Heart right ventricle (tissue), 16 donors: ENCODE data around the gene GNAL. TPM values are rescaled to one million over a fixed set of nuclear protein-coding genes. Genes with fewer than 3 reads are reported as not detected.
A peak's percentile ranks its signal among the peaks of the same experiment; 100 is the strongest.

Experiments used
- ATAC-seq, 8 donors: fragments of 200-7000 bp; cut with Tn5 transposase; one replicate each; pipeline ENCODE4 v1.9.1; 2020; ENCODE audit warnings: mild to moderate bottlenecking in 8 of 8, moderate library complexity in 8 of 8, moderate number of reproducible peaks in 1 of 8
- DNase-seq, 2 donors: peaks; one replicate each; pipeline ENCODE4 v3.0.0-alpha.2; 2020
- H3K27ac ChIP-seq, 10 donors: fragments of 200-600 bp; sonication (generic) in 2 of 10; one replicate each; pipeline versions ENCODE4 v1.5.0 to v1.8.0; 2020 to 2022; ENCODE audit warnings: mild to moderate bottlenecking in 3 of 10
- H3K27me3 ChIP-seq, 7 donors: fragments of 200-600 bp; one replicate each; pipeline ENCODE4 v1.8.0; 2021 to 2022; ENCODE audit warnings: mild to moderate bottlenecking in 2 of 7
- H3K36me3 ChIP-seq, 9 donors: fragments of 200-600 bp; sonication (generic) in 1 of 9; one replicate each; pipeline versions ENCODE4 v1.5.0 to v1.8.0; 2020 to 2022; ENCODE audit warnings: mild to moderate bottlenecking in 2 of 9
- H3K4me1 ChIP-seq, 9 donors: fragments of 200-600 bp; sonication (generic) in 1 of 9; one replicate each; pipeline versions ENCODE4 v1.5.0 to v1.8.0; 2020 to 2022; ENCODE audit warnings: mild to moderate bottlenecking in 4 of 9
- H3K4me3 ChIP-seq, 10 donors: fragments of 200-600 bp; sonication (generic) in 2 of 10; one replicate each; pipeline versions ENCODE4 v1.5.0 to v1.8.0; 2020 to 2022; ENCODE audit warnings: mild to moderate bottlenecking in 7 of 10, moderate library complexity in 2 of 10
- H3K9me3 ChIP-seq, 11 donors: fragments of 200-600 bp in 10 of 11; sonication (generic) in 2 of 11; one replicate each; pipeline versions ENCODE4 v1.5.0 to v1.8.0; 2013 to 2022; ENCODE audit warnings: mild to moderate bottlenecking in 2 of 11, control low read depth in 1 of 11, moderate library complexity in 1 of 11
- WGBS, 2 donors: extraction: QIAGEN DNeasy Blood & Tissue Kit; methylation state at CpG; one replicate each; pipeline ENCODE4 v1.1.7; 2013; ENCODE audit warnings: inconsistent platforms in 1 of 2; 5-methylcytosine and 5-hydroxymethylcytosine counted together
- intact Hi-C, 10 donors: fragments of 100-400 bp; cut with DNase I; formaldehyde crosslinking; loops; one replicate each; pipeline versions ENCODE4 v1.11.1 to v1.14.2; 2022
- polyA plus RNA-seq, 2 donors: library from polyadenylated mRNA; stranded (reverse); fragments of 200-250 nt; gene quantifications; one replicate each; pipeline ENCODE4 v1.2.3, GENCODE V29; 2013
- total RNA-seq, 10 donors: library from RNA; stranded (reverse); fragmentation: NEBNext Ultra II Directional in 3 of 10; extraction: Animal tissue kit (Norgen Biotek cat#: 25700) in 3 of 10; gene quantifications; one replicate each; pipeline versions ENCODE4 v1.2.1 to v1.2.4, GENCODE V29; 2021 to 2023
- TF ChIP-seq, protein P1 (sequence below), 9 donors: fragments of 200-600 bp; sonication (generic) in 2 of 9; IDR thresholded peaks; one replicate each; pipeline versions ENCODE4 v1.5.0 to v1.8.0; 2021 to 2022; ENCODE audit warnings: antibody characterized with exemption in 9 of 9, mild to moderate bottlenecking in 5 of 9, moderate library complexity in 1 of 9
- donor health status: Arrhythmogenic right ventricular cardiomyopathy.
- donor health status: ischemic (EF 13 %, LVEDD 7.1; RV severe dilation, severe dysfunction).
- donor health status: healthy with polysubstance abuse.
- donor health status: DM: no; HTN: yes; CAD: no.
- donor health status: DM: no; HTN: no; CAD: no.
- donor health status: ischemic (EF 25% LVEDD 6.9; RV normal size, moderate dysfunction).
- donor health status: ischemic (EF 25% LVEDD 5.7; RV mildly dilated, moderate dysfunction).
- donor health status: healthy.
- donor health status: DM: yes; HTN: yes; CAD: no.
- donor health status: Ischemic cardiomyopathy.
- donor health status: ischemic (EF 35%, LVEDD 5.7; RV mildly dilated, moderate dysfunction).
- donor health status: nonischemic (EF 11% LVEDD 7.7; RV severe dilation, severe dysfunction).
- donor health status: DM: yes; HTN: yes; CAD: no.
- donor health status: PGD.
- donor health status: ischemic (EF 29% LVEDD 5.4; RV normal size, mild dysfunction).
- donor health status: nonischemic (EF 23%, LVEDD 6.1; RV moderate dilation, normal function).

GNAL gene
- total and polyA plus RNA-seq, 12 donors: 0.42 to 6.9 (median 1.6) TPM

- Histone ChIP-seq H3K27me3 (peaks cover 0 to 34% (median 26%) of the 10 kb centered on the region in 7 donors), H3K4me3 (no peak overlapping the region), H3K27ac (no peak overlapping the region), H3K36me3 (no peaks in the 10 kb centered on the region), H3K9me3 (no peaks in the 10 kb centered on the region), H3K4me1 (peaks cover 0 to 6% (median under 1%) of the 10 kb centered on the region in 9 donors)
- DNase-seq (no peak), ATAC-seq (no peak)
- 78 to 84% methylated on average over 5 of the region's 5 CpGs for WGBS, 2 donors
- TF ChIP-seq, protein P1, sequence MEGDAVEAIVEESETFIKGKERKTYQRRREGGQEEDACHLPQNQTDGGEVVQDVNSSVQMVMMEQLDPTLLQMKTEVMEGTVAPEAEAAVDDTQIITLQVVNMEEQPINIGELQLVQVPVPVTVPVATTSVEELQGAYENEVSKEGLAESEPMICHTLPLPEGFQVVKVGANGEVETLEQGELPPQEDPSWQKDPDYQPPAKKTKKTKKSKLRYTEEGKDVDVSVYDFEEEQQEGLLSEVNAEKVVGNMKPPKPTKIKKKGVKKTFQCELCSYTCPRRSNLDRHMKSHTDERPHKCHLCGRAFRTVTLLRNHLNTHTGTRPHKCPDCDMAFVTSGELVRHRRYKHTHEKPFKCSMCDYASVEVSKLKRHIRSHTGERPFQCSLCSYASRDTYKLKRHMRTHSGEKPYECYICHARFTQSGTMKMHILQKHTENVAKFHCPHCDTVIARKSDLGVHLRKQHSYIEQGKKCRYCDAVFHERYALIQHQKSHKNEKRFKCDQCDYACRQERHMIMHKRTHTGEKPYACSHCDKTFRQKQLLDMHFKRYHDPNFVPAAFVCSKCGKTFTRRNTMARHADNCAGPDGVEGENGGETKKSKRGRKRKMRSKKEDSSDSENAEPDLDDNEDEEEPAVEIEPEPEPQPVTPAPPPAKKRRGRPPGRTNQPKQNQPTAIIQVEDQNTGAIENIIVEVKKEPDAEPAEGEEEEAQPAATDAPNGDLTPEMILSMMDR (IDR thresholded peaks at IDR 0.05): no peak
- intact Hi-C loops: no loop called here
Observed at GRCh38 chr18:11757084-11757590, 68.1 kb downstream of the GNAL start.

DNA sequence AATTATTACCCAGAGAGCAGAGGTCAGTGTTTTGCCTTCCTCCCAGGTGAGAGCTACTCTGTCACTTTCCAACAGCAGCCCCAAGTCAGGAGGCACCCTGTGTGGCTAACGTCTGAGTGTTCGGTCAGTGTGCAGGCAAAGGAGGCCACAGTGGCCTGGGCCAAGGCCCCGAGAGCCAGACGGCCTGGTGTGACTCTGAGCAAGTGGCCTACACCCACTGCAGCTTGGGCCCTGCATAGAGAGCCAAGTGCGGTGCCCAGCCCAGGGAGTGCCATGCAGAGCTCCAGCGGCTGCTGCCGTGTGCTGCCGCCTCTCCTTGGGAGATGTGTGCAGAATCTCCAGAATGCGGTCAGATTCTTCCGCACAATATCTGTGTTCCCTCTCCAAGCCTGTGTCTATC, 70.4 kb downstream of the GNAL start:
- Histone ChIP-seq H3K27me3 (peaks cover 0 to 10% (median 4%) of the 10 kb centered on the region in 7 donors), H3K27ac (no peak overlapping the region), H3K4me3 (no peak overlapping the region), H3K9me3 (no peaks in the 10 kb centered on the region), H3K4me1 (no peaks in the 10 kb centered on the region), H3K36me3 (no peaks in the 10 kb centered on the region)
- intact Hi-C loops: no loop called here
- DNase-seq: no peak
- ATAC-seq: no peak
- 92 to 93% methylated on average over 10 of the region's 10 CpGs for WGBS, 2 donors
- TF ChIP-seq, protein P1 (IDR thresholded peaks at IDR 0.05): no peak

DNA sequence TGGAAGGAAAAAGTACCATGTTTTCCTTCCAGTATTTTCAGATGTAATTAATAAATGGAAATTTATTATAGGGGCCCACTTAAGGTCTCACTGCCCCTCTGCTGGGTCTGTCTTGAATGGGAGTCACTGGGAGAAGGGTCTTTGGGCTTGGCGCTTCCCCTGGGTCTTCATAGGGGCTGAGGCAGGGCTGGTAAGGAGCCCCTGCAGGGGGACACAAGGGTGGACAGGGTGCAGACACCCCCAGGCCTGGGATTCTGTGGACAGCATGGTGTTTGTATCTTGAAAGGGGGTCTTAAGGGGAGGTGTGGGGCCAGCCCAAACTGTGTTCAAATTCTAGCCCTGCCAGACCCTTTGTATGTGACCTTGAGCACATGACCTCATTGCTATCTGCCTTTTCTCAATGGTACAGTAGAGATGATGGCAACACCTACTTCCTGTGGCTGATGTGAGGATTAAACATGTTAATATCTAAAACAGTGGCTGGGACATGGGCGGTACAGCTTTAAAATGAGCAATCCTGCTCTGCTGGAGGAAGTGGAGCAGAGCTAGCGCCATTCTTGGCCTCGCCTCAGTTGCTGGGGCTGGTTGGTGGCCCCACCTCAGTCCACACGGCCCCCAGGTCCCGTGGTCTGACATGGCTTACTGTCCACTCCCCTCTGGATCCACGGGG, 71.6 kb downstream of the GNAL start:
- no peak for DNase-seq
- intact Hi-C loops: no loop called here
- peak in 2 of 8 donors; percentile 11 to 29 for ATAC-seq
- no peaks in the 10 kb centered on the region for H3K9me3 ChIP-seq
- no peaks in the 10 kb centered on the region for H3K36me3 ChIP-seq
- TF ChIP-seq, protein P1 (IDR thresholded peaks at IDR 0.05): no peak
- H3K27me3 ChIP-seq: peaks cover 0 to 2% (median 0%) of the 10 kb centered on the region in 7 donors
- 58 to 61% methylated on average over 7 of the region's 7 CpGs for WGBS, 2 donors
- H3K27ac ChIP-seq: no peak overlapping the region
- H3K4me3 ChIP-seq: no peak overlapping the region
- H3K4me1 ChIP-seq: no peaks in the 10 kb centered on the region

DNA sequence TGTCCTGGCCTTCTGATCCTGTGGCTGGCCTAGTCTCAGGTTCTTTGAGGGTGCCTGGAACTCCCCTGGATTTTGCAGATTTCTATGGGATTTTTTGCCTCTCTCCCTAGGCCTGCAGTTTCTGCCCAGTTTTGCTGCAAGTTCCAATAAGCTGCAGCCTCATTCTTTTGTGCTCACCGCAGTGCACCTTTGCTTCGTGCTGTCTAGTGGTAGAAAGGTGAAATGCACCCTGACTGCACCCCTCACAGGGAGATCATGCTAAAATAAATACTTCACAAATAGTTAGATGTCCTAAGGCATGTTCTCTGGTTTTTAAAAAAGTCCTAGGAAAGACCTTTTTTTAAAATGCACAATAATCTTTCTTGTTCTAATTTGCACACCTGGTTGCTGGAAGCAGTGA, 72.5 kb downstream of the GNAL start:
- WGBS, 2 donors: 82% methylated on average over 2 of the region's 2 CpGs
- H3K4me1 ChIP-seq: no peaks in the 10 kb centered on the region
- no peaks in the 10 kb centered on the region for H3K9me3 ChIP-seq
- no peak overlapping the region for H3K4me3 ChIP-seq
- H3K36me3 ChIP-seq: no peaks in the 10 kb centered on the region
- TF ChIP-seq, protein P1 (IDR thresholded peaks at IDR 0.05): peak in 1 of 9 donors; percentile 18
- ATAC-seq (no peak), DNase-seq (no peak)
- H3K27me3 ChIP-seq: no peaks in the 10 kb centered on the region
- no peak overlapping the region for H3K27ac ChIP-seq
- intact Hi-C loops: no loop called here
